ENCODE measurements around the gene ANP32B. TPM values are rescaled to one million over a fixed set of nuclear protein-coding genes. Genes with fewer than 3 reads are reported as not detected.

ANP32B gene
- total RNA-seq, 1 donor from 2014 or later: 8.5 TPM

DNA sequence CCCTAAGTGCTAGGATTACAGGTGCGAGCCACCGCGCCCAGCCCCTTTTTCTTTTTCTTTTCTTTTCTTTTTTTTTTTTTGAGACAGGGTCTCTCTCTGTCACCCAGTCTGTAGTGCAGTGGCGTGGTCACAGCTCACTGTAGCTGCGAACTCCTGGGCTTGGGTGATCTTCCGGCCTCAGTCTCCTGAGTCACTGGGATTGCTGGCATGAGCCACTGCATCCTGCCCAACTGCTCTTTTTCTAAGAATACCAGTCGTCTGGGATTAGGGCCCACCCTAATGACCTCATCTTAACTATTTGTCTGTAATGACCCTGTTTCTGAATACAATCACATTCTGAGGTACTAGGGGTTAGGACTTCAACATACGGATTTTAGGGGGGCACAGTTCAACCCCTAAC is 39.3 kb downstream of the ANP32B start:
- peak; percentile 26 for DNase-seq (ENCODE audit: low read depth, low spot score)

DNA sequence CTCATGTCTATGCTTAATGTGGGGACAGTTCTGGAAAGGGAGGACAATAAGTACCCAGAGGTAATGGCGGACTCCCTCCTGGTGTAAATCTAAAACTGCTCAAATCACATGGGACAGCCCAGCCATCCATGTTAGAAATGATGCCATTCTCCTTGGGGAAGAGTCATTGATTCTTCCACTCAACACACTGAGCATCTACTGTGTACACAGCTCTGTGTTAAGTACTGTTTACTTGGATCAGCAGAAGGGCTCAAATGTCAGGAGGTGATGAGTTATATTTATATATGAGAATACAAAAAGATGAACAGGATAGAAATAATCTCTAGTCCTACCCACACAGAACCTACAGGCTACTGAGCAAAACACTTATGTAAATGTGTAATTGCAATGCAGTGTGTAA is 41.6 kb downstream of the ANP32B start:
- DNase-seq (ENCODE audit: low read depth, low spot score): no peak

DNA sequence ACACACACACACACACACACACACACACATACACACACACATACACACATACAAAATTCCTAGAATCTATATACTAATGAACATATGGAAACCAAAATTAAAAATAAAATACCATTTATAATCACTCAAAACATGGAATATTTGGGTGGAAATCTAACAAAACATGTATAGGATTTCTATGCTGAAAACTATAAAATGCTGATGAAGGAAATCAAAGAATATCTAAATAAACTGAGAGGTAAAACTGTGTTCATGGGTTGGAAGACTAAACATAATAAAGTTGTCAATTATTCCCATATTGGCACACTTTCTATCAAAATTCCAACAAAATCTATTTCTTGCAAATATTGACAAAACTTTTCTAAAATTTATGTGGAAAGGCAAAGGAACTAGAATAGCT is 48.0 kb downstream of the ANP32B start:
- DNase-seq (ENCODE audit: low read depth, low spot score): no peak

DNA sequence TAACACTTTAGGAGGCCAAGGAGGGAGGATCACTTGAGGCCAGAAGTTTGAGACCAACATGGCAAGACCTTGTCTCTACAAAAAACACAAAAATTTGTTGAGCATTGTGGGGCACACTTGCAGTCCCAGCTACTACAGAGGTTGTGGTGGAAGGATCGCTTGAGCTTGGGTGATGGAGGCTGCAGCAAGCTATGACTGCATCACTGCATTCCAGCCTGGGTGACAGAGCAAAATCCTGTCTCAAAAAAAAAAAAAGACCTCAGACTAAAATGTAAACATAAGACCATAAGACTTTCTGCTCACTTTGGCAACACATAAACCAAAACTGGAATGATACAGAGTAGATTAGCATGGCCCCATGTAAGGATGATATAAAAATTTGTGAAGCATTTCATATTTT is 48.8 kb downstream of the ANP32B start:
- no peak for DNase-seq (ENCODE audit: low read depth, low spot score)

DNA sequence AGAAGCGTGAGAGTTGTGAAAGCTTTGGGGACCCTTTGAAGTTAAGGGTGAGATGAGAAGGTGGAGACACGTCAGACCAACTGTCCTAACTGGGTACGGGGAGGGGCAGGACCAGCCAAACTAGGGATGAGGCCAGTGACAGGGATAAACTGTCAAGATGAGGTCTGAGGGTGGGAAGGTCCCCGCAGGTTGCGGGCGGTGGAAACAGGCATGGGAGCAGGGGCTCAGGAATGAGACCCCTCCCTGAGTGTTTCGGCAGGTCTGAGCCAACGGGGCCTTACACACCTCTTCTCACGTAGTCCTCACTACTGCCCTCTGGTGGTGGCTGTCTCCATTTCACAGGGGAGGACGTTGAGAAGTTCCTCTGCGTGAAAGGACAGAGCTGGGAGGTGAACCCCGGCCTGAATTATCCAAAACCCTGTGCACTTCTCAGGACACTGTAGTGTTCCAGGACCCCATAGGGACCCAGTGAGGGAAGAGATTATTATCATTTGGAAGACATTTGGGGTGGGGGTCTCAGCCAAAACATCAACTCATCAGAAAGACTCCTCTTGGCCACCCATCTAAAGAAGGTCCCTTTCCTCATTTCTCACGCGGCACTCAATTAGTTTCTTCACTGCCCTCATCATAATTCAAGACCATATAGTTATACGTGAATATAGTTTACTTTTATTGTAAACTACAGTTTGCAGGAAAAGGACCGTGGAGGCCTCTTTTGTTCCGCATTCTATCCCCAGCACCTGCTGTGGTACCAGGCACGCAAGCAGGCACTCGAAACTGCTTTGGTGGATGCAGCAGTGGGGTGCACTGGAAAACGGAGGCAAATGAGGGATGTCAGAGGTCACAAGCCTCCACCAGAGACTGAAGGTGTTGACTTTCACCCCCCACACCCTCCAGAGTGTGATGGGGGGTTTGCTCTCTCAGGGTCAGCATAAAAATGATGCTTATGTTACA is 51.7 kb downstream of the ANP32B start:
- DNase-seq (ENCODE audit: low read depth, low spot score): no peak

DNA sequence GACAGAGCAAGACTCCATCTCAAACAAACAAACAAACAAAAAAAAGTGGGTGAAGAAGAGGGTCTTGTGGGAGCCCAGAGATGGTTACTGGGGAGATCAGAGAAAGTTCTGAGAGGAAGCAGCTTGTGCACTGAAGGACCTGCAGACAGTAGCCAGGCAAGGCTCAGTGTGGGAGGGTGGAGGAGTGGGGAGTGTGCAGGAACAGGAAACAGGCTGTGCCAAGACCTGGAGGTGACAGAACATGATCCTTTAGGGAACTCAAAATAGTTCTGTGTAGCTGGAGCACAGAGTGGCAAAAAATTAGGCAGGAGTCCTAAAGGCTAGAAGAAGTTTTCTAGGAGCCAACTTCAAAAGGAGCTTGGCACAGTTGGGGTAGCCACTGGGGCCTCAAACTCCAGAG is 54.2 kb downstream of the ANP32B start:
- DNase-seq (ENCODE audit: low read depth, low spot score): no peak

DNA sequence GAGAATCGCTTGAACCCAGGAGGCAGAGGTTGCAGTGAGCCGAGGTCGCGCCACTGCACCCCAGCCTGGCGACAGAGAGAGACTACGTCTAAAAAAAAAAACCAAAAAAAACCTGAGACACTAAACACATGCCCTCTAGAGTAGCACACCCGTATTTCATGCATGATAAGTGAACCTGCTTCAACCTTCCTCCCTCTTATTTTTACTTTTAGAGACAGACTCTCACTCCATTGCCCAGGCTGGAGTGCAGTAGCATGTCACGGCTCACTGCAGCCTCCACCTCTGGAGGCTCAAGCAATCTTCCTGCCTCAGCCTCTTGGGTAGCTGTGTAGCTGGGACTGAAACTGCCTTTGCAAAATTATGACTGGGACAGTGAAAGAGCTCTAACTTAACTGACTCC is 55.8 kb downstream of the ANP32B start:
- DNase-seq (ENCODE audit: low read depth, low spot score): no peak

DNA sequence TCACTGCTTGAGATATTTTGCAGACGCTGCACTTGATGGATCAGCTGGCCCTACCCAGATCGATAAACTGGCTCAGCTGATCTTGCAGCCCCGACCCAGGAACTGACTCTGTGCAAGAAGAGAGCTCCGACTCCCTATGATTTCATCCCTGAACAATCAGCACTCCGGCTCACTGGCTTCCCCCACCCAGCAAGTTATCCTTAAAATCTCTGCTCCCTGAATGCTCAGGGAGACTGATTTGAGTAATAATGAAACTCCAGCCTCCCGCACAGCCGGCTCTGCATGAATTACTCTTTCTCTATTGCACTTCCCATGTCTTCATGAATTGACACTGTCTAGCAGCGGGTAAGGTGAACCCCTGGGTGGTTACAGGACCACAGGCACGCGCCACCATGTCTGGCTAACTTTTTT is 56.5 kb downstream of the ANP32B start:
- DNase-seq (ENCODE audit: low read depth, low spot score): no peak

DNA sequence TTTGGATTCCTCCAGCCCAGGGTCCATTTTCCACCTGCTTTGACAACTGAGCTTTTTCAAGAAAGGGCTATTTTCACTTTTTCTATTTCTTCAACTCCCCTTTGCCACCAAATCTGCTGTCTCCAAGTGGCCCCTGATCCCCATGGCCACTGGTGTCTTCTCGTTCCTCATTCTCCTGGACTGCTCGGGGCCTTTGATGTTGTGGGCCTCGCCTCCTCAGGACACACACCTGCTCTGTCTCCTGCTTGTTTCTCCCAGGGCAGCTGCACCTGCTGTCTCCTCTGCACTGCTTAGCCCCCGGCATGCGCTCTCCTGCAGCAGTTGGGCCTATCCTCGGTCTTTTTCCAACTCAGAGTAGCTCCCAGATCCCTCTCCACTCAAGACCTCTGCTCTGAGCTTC is 57.1 kb downstream of the ANP32B start:
- DNase-seq (ENCODE audit: low read depth, low spot score): no peak

DNA sequence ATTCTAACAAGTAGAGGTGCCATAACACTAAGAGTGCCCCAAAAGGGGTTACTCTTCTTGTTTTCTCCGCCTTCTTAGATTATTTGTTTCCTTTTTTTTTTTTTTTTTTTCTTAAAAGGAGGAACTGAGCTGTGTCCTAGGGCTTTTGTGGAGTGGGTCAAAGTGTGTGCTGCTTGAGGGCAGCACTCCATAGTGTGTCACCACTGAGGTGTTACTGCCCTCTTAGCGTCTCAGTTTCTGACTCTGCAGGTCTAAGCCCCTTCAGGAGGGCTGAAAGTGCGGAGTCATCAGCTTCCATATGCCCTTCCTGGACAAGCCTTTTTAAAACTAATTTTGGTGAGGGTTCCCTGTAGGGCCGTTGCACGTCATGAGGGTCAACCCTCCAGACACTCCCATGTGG is 60.8 kb downstream of the ANP32B start:
- DNase-seq (ENCODE audit: low read depth, low spot score): no peak

DNA sequence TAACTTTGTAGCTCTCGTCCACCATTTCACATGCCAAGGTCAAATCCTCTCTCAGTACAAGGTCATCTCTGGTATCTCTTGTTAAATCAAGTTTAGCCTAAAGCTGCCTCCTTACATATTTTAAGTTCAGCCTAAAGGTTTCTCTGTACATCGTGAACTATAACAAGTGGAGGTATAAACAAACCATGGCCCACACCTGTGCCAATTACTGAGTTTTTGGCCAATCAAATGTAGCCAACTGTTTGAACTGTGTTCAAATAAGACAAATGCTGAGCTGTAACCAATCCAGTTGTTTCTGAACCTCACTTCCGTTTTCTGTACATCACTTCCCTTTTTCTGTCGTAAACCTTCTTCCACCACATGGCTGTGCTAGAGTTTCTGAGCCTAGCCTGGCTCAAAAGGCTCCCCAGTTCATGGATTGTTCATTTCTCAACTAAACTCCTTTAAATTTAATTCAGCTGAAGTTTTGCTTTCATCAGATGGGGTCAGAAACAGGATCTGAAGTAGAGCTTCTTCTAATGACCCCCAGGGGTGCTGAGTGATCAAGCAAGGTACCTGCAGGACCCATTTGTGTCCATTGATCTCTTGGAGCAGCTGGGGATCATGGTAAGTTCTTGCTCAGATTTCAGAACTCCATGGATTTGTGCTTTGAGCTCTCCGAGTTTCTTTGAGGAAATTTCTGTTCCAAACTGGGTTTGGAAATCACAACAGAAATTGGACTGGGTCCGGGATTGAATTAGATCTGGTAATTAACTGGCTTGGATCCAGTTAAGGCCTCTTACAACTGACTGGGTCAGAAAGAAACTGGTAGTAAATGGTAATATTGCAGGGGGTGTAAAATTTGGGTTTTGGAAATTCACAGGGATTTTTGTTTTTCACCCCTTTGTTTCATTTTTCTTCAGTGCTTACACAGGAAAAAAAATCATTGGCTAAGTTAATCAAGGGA is 62.4 kb downstream of the ANP32B start:
- DNase-seq (ENCODE audit: low read depth, low spot score): no peak

DNA sequence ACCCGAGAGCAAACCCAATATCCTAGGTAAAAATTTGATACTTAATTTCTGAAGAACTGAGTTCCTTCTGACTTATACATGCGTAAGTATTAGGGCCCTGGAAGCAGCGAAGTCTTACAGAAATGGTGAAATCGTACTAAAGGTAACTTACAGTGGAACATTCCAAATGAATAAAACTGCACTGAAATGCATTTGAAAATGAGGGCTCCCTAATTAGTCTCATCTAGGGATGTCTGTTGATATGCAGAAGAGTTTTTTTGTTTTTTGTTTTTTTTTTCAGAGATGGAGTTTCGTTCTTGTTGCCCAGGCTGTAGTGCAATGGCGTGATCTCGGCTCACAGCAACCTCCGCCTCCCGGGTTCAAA is 63.0 kb downstream of the ANP32B start:
- DNase-seq (ENCODE audit: low read depth, low spot score): no peak

DNA sequence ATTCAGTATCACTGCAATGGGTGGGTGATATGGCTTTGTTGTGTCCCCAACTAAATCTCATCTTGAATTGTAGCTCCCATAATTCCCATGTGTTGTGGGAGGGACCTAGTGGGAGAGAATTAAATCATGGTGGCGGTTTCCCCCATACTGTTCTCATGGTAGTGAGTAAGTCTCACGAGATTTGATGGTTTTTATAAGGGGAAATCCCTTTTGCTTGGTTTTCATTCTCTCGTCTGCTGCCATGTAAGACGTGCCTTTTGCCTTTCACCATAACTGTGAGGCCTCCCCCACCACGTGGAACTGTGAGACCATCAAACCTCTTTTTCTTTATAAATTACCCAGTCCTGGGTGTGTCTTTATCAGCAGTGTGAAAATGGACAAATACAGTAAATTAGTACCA is 63.9 kb downstream of the ANP32B start:
- no peak for DNase-seq (ENCODE audit: low read depth, low spot score)

DNA sequence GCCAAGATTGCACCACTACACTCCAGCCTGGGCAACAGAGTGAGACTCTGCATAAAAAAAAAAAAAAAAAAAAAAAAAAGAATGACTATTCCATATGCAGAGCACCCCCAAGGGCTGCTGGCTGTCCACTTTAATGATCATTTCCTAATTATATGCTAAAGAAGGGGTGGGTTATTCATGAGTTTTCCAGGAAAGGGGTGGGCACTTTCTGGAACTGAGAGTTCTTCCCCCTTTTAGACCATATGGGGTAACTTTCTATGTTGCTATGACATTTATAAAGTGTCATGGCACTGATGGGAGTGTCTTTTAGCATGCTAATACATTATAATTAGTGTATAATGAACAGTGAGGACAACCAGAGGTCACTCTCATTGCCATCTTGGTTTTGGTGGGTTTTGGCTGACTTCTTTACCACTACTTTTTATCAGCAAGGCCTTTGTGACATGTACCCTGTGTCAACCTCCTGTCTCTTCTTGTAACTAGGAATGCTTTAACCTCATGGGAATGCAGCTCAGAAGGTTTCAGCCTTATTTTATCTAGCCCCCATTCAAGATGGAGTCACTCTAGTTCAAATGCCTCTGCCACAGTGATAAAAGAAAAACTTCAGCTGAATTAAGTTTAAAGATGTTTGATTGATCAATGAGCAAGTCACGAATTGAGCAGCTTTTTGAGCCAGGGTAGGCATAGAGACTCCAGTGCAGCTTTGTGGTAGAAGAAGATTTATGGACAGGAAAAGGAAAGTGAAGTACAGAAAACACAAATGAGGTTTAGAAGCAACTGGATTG is 66.3 kb downstream of the ANP32B start:
- DNase-seq (ENCODE audit: low read depth, low spot score): no peak

DNA sequence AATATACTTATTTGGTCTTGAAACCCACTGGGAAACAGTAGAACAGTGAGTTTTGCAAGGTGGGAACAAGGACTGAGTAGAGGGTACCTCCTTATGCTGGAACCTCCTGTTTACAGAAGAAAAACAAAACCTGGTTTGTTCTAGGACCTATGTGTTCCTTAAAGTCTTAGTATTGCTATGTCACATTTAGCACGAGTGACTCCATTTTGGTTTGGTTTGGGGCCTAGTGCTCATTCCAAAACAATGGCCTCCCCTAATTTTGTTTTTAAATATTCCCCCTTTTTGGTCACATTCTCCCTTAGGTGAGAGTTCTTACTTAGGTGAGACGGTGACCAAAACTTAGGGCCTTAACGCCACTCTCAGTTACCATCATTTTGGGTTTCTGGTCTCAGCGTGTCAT is 67.2 kb downstream of the ANP32B start:
- DNase-seq (ENCODE audit: low read depth, low spot score): no peak

DNA sequence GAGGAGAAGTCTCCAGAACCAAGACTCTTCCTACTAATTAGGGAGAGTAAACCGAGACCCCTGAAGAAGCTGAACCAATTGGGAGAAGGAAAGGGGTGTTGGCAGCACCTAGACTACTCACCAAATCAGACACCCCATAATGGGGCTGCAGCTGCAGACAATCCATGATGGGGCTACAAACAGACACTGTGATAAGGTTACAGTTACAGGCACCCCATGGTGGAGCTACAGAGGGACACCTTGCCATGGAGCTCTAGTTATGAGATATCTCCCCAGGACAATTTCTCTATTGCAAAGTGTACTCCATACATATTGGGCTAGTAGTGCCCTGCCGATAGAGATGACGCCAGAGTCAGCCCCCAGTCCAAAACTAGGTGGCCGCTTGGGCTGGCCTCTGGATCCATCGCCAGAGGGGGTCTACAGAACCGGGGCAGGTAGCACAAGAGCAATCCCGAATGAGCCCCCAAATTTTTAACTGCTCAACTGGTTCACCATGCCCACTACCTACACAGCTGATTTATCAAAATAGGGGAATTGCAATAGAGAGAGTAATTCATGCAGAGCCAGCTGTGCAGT is 71.3 kb downstream of the ANP32B start:
- DNase-seq (ENCODE audit: low read depth, low spot score): no peak

DNA sequence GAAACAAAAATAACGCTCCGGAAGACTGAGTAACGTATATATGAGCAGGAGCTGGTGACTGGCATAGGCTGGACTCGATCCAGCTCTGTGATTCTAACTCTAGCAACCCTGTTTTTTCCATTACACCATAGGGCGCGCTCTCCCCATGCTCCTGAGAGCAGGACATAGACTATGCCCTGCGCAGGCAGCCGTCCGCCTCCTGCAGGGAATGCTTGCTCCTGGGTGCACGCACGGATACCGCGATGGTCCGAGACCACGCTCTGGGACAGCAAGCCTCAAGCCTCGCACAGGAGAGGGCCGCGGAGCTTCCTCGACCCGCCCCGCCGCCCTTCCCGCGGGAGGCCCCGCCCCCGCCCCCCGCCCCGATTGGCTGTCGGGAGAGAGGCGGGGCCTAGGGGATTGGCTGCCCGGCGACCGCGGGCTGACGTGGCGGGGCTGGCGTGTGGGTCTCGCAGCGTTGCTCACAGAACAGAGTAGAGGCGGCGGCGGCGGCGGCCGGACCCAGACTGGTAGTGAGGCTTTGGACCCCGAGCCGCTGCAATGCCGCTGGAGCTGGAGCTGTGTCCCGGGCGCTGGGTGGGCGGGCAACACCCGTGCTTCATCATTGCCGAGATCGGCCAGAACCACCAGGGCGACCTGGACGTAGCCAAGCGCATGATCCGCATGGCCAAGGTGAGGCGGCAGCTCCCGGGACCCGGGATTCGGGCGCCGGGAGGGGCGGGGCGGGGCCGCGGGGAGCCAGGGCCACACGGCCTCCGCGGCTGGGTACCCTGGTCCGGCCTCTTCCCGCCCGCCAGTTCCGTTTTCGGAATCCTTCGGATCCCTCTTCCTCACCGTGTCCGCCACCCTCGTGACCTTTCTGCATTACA is 73.4 kb downstream of the ANP32B start, which contains the start of gene NANS:
Gene NANS (plus strand): TSS at position 464 of the 869 bp plus-strand sequence. CDS start 77 bp downstream, at position 541.
- peak; percentile 94 for DNase-seq (ENCODE audit: low read depth, low spot score)

DNA sequence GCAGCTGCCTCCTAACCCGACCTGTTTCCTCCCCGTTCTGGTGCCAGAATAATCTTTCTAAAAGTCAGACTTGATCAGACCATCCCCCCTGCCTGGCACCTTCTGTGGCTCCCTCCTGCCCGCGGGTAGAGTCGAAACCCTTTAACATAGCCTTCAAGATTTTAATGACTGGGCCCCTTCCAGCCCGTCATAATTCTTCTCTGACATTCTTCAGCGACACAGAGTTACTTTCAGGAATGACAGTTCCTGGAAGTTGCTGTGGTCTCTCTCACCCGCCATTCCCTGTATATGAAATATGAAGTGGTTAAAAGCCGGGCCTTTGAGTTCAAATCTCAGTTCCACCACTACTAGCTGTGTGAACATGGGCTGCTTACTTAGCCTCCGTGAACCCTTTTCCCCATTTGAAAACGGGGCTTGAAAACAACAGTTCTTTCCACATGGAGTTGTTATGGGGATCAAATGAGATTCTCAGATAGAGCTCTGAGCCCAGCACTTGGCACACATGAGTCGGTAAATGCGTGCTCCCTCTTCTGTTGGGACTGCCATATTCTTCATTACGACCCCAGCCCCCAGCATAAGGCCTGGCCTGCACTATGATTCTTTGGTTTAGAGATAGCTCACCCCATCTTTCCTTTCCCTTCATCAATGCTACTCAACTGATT is 74.1 kb downstream of the ANP32B start:
- no peak for DNase-seq (ENCODE audit: low read depth, low spot score)

DNA sequence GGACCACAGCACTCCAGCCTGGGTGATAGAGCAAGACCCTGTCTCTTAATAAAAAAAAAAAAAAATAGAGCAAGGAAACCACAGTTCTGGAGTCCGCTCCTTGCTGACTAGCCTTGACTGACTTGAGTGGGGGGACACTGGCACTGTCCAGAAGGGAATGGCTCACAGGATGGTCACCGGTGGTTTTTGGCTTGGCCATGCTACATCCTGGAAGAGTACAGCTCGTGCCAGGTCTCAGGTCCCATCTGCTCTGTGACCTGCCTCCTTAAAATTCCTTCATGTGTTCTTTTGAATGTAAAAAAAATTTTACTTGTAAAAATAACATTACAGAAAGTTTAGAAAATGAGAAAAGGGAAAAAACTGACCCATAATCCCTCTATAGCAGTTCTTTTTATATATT is 79.0 kb downstream of the ANP32B start:
- DNase-seq (ENCODE audit: low read depth, low spot score): no peak

Measured in pulmonary artery endothelial cell (primary cell).